Smooth muscle cell (in vitro differentiated cells): Measurements from ENCODE around the gene CDH13. TPM values are rescaled to one million over a fixed set of nuclear protein-coding genes. Genes with fewer than 3 reads are reported as not detected.

Experiments used
- DNase-seq: peaks from one replicate; lab custom pipeline; 2025; ENCODE audit not compliant: unreplicated experiment; lab: John Stamatoyannopoulos, UW
- H2AFZ ChIP-seq: fragments of 200-600 bp; sonication (generic); 2 replicates; pipeline ENCODE4 v1.6.0; 2016; ENCODE audit warnings: antibody characterized with exemption, low read depth, mild to moderate bottlenecking
- H3F3A ChIP-seq: fragments of 200-600 bp; sonication (generic); 2 replicates; pipeline ENCODE4 v1.6.0; 2017; ENCODE audit warnings: antibody characterized with exemption, low read depth
- H3K27ac ChIP-seq: fragments of 200-600 bp; sonication (generic); 2 replicates; pipeline ENCODE4 v1.5.1; 2016; ENCODE audit warnings: low read depth, mild to moderate bottlenecking
- H3K27me3 ChIP-seq: fragments of 200-600 bp; sonication (generic); 2 replicates; pipeline ENCODE4 v1.6.1; 2016; ENCODE audit warnings: low read depth, mild to moderate bottlenecking
- H3K36me3 ChIP-seq: fragments of 200-600 bp; sonication (generic); 2 replicates; pipeline ENCODE4 v1.5.1; 2016; ENCODE audit warnings: low read depth
- H3K4me1 ChIP-seq: fragments of 200-600 bp; sonication (generic); 2 replicates; pipeline ENCODE4 v1.5.1; 2016; ENCODE audit warnings: low read depth
- H3K4me2 ChIP-seq: fragments of 200-600 bp; sonication (generic); 2 replicates; pipeline ENCODE4 v1.6.0; 2016; ENCODE audit warnings: mild to moderate bottlenecking
- H3K4me3 ChIP-seq: fragments of 200-600 bp; sonication (generic); 2 replicates; pipeline ENCODE4 v1.5.1; 2016; ENCODE audit warnings: mild to moderate bottlenecking
- H3K79me2 ChIP-seq: fragments of 200-600 bp; sonication (generic); 2 replicates; pipeline ENCODE4 v1.6.0; 2016; ENCODE audit warnings: low read depth, mild to moderate bottlenecking
- H3K9ac ChIP-seq: fragments of 200-600 bp; sonication (generic); 2 replicates; pipeline ENCODE4 v1.6.0; 2016; ENCODE audit warnings: low read depth
- H3K9me3 ChIP-seq: fragments of 200-600 bp; sonication (generic); replicated peaks from 2 replicates; pipeline ENCODE4 v1.5.1; 2016; ENCODE audit warnings: low read depth
- H4K20me1 ChIP-seq: fragments of 200-600 bp; sonication (generic); 2 replicates; pipeline ENCODE4 v1.6.0; 2016; ENCODE audit warnings: low read depth
- WGBS: methylation state at CpG from one replicate; pipeline ENCODE4 v1.1.7; 2016; ENCODE audit warnings: low lambda C conversion rate; 5-methylcytosine and 5-hydroxymethylcytosine counted together
- polyA plus RNA-seq: library from polyadenylated mRNA; unstranded; fragments of >200 nt; fragmentation: Nextera tagmentation; extraction: Ambion mirVana; gene quantifications from 2 replicates; pipeline ENCODE4 v1.2.1, GENCODE V29; 2016
- total RNA-seq: library from RNA; depleted of rRNA; stranded (reverse); fragments of >200 nt; gene quantifications from 2 replicates; pipeline ENCODE4 v1.2.3, GENCODE V29; 2014
- TF ChIP-seq, protein P1 (sequence below): fragments of 200-600 bp; sonication (generic); IDR thresholded peaks from 2 replicates; pipeline ENCODE4 v1.5.1; 2017; ENCODE audit warnings: borderline replicate concordance, mild to moderate bottlenecking, antibody characterized with exemption; ENCODE audit not compliant: insufficient read depth, poor library complexity, severe bottlenecking

The CDH13 gene
- total and polyA plus RNA-seq, 2 experiments from 2014 or later: 12.1 to 32.2 TPM

DNA sequence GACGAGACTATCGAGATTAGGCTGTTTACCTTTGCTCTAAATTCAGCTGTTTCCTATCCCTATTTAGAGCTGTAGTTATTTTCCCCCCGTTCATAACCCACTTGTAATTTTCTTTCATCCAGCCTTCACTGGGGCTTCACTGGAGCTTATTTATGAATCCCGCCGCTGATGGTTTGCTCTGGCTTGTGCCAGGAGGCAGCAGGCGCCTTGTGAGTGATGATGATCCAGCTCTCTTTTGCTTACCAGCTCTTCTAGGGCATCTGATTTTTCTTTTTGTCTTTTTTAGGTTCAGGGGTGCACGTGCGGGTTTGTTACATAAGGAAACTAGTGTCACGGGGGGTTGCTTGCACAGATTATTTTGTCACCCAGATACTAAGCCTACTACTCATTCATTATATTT lies 37.4 kb upstream of the CDH13 start:
- 92% methylated on average over 9 of the region's 9 CpGs for WGBS
- DNase-seq: no peak

DNA sequence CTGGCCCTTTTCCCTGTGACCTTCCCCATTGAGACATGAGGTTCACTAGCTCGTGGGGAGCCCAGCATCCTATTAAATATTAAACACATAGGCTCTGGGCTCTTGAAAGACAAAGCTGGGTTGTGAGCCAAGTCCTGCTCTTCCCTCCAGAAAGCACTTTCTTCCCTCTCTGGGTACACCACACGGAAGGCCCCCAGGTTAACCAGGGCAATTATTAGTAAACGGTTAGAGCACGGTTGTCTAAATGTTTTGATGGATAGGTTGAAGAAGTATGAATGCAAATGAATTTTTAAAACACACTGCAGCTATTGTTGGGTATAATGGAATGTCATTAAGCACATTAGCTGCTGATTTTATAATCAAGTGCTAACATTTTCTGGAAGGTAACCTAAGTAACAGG lies 32.7 kb upstream of the CDH13 start:
- 92% methylated on average over 4 of the region's 4 CpGs for WGBS
- Histone ChIP-seq H3K4me2 (no peak overlapping the region), H3K4me1 (no peaks in the 10 kb centered on the region), H3K4me3 (no peak overlapping the region), H2AFZ (no peak overlapping the region), H3K36me3 (no peaks in the 10 kb centered on the region), H4K20me1 (no peaks in the 10 kb centered on the region), H3K9me3 (no peaks in the 10 kb centered on the region), H3K79me2 (no peaks in the 10 kb centered on the region), H3K27me3 (no peaks in the 10 kb centered on the region), H3K27ac (no peak overlapping the region), H3K9ac (no peak overlapping the region), H3F3A (no peaks in the 10 kb centered on the region)
- DNase-seq: no peak
- TF ChIP-seq, protein P1, sequence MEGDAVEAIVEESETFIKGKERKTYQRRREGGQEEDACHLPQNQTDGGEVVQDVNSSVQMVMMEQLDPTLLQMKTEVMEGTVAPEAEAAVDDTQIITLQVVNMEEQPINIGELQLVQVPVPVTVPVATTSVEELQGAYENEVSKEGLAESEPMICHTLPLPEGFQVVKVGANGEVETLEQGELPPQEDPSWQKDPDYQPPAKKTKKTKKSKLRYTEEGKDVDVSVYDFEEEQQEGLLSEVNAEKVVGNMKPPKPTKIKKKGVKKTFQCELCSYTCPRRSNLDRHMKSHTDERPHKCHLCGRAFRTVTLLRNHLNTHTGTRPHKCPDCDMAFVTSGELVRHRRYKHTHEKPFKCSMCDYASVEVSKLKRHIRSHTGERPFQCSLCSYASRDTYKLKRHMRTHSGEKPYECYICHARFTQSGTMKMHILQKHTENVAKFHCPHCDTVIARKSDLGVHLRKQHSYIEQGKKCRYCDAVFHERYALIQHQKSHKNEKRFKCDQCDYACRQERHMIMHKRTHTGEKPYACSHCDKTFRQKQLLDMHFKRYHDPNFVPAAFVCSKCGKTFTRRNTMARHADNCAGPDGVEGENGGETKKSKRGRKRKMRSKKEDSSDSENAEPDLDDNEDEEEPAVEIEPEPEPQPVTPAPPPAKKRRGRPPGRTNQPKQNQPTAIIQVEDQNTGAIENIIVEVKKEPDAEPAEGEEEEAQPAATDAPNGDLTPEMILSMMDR: no peak

More for the DNA sequence above, 37.4 kb upstream of the CDH13 start:
- Histone ChIP-seq H3K9me3 (no peaks in the 10 kb centered on the region), H3K79me2 (no peaks in the 10 kb centered on the region), H3K4me3 (no peak overlapping the region), H4K20me1 (no peaks in the 10 kb centered on the region), H3K9ac (no peak overlapping the region), H3K36me3 (no peaks in the 10 kb centered on the region), H3K27me3 (no peaks in the 10 kb centered on the region), H3K4me2 (no peak overlapping the region), H3F3A (peaks cover 4% of the 10 kb centered on the region), H3K4me1 (no peaks in the 10 kb centered on the region), H2AFZ (no peak overlapping the region), H3K27ac (no peak overlapping the region)
- TF ChIP-seq, protein P1: no peak

DNA sequence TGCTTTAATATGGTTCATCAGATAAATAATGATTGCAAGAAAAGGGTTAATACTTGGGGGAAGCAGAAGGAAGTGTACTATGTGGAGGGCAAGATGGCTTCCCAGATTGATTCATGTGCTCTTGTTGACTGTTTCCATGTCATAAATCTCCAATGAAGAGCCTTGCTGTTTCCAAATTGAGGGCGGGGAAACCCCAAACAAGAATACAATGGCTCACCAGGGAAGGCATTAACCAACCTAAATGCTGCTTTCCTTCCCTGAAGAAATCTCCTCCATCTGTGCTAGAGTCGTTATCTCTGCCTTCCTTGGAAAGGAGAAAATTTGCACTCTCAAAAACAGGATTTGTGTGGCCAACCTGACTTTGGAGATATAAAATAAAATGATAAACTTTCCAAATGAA lies 28.0 kb upstream of the CDH13 start:
- Histone ChIP-seq H2AFZ (no peak overlapping the region), H3K79me2 (no peaks in the 10 kb centered on the region), H3K36me3 (no peaks in the 10 kb centered on the region), H3K9me3 (no peaks in the 10 kb centered on the region), H3K4me1 (no peaks in the 10 kb centered on the region), H4K20me1 (no peaks in the 10 kb centered on the region), H3K4me2 (no peak overlapping the region), H3K27ac (no peak overlapping the region), H3F3A (no peaks in the 10 kb centered on the region), H3K9ac (no peak overlapping the region), H3K27me3 (no peaks in the 10 kb centered on the region), H3K4me3 (no peak overlapping the region)
- DNase-seq: no peak
- 69% methylated on average over 2 of the region's 2 CpGs for WGBS
- TF ChIP-seq, protein P1: no peak

DNA sequence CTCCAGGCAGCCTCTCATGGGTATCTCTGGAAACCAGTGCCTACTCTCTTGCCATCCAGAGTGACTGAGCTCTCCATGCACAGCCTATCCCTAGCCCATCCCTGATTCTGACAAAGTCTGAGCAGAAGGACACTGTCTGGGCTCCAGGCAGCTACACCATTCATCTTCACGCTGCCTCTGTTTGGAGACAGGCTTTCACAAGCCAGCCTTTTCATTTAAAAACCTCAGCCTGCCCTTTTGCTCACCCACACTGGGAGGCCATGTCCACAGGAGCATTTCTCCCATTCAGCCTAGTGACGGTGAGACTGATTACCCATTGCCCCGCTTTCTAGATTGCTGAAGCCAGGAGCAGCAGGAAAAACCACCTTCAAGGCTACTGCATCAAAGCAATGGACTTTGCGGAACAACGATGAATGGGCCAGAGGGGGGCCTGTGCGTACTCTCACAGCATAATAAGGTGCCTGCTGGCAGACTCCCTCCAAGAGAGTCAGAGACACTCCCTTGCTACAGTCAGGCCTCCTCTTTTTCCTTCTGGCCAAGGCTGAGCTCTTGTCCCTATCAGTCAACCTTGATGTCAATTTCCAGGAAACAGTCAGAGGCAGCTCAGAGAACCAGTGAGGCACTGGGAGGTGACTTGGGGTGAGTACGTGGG lies 24.7 kb upstream of the CDH13 start:
- TF ChIP-seq, protein P1: no peak
- Histone ChIP-seq H3K4me3 (no peak overlapping the region), H3K36me3 (no peaks in the 10 kb centered on the region), H3K9me3 (no peaks in the 10 kb centered on the region), H3K4me1 (peaks cover 9% of the 10 kb centered on the region), H3K27me3 (no peaks in the 10 kb centered on the region), H3K9ac (no peak overlapping the region), H2AFZ (no peak overlapping the region), H3K27ac (no peak overlapping the region), H3F3A (no peaks in the 10 kb centered on the region), H4K20me1 (no peaks in the 10 kb centered on the region), H3K79me2 (no peaks in the 10 kb centered on the region), H3K4me2 (no peak overlapping the region)
- no peak for DNase-seq
- WGBS: 77% methylated on average over 7 of the region's 7 CpGs
